ENCODE results near the gene NRIP1. TPM values are rescaled to one million over a fixed set of nuclear protein-coding genes. Genes with fewer than 3 reads are reported as not detected.

Gene NRIP1
- total RNA-seq, 1 experiment from 2014 or later = 14.6 TPM

DNA sequence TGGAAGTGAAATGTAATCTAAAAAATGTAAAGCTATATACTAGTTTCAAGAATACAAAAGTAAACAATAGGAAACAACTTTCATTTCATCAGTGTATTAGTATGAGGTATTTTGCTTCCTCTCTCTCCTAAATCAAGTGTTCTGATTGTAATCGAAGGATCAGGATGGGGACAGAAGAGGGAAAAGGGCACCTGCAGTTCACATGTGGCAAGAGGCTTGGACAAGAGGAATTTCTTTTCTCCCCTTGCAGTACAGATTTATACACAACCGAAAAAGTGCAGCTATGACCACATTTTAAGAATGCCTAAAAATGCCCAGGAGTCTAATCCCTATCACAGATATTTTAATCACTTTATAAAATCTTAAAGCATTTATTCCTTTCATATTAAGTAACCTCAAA lies 63.7 kb downstream of the NRIP1 start:
- Histone ChIP-seq H3K27ac (ENCODE audit: low read depth, low read length, poor library complexity, severe bottlenecking) (no peak overlapping the region), H3K27me3 (replicated peaks; ENCODE audit: insufficient read depth, low read depth, low read length, poor library complexity) (no peaks in the 10 kb centered on the region), H3K36me3 (ENCODE audit: insufficient read depth, low read length, poor library complexity, severe bottlenecking) (no peaks in the 10 kb centered on the region), H3K4me3 (ENCODE audit: low read depth, low read length, poor library complexity, severe bottlenecking) (no peak overlapping the region), H3K9me3 (ENCODE audit: low read depth, low read length, poor library complexity, severe bottlenecking) (no peaks in the 10 kb centered on the region), H3K4me1 (ENCODE audit: insufficient read depth, low read length, poor library complexity, severe bottlenecking) (no peaks in the 10 kb centered on the region)
- TF ChIP-seq, protein P1, sequence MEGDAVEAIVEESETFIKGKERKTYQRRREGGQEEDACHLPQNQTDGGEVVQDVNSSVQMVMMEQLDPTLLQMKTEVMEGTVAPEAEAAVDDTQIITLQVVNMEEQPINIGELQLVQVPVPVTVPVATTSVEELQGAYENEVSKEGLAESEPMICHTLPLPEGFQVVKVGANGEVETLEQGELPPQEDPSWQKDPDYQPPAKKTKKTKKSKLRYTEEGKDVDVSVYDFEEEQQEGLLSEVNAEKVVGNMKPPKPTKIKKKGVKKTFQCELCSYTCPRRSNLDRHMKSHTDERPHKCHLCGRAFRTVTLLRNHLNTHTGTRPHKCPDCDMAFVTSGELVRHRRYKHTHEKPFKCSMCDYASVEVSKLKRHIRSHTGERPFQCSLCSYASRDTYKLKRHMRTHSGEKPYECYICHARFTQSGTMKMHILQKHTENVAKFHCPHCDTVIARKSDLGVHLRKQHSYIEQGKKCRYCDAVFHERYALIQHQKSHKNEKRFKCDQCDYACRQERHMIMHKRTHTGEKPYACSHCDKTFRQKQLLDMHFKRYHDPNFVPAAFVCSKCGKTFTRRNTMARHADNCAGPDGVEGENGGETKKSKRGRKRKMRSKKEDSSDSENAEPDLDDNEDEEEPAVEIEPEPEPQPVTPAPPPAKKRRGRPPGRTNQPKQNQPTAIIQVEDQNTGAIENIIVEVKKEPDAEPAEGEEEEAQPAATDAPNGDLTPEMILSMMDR (conservative IDR thresholded peaks at IDR 0.05; ENCODE audit: low read depth, low read length) = no peak
- TF ChIP-seq EZH2 (IDR thresholded peaks at IDR 0.05; ENCODE audit: borderline replicate concordance, low read depth, low read length, poor library complexity, severe bottlenecking) = no peak
- no peak for DNase-seq (ENCODE audit: low spot score)
- ChIA-PET POLR2A (ENCODE audit: low non-redundant PET) (no interaction called here), CTCF (no interaction called here)
- intact Hi-C loops (cut with micrococcal nuclease; ENCODE audit: unreplicated experiment) = no loop called here
- BruUV-seq (replicated peaks) = no TSS peak

DNA sequence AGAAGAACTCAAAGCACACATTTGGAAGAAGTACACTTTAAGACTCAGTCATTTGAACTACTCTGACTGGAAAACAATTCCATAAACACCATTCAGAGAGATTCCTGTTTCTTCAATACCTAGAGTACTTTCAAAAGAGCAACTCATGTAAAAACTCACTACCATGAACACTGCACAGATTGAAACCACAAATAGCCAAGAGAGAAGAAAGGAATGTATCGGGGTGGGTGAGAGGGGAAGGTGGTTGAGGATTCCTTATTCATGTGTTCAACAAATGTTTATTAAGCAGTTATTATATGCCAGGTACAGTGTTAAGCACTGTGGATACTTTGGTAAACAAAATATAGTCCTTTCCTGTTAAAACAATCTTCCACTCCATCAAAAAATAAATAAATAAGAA lies 64.7 kb downstream of the NRIP1 start:
- POLR2A ChIA-PET (ENCODE audit: low non-redundant PET) = no interaction called here
- no peaks in the 10 kb centered on the region for H3K27me3 ChIP-seq (replicated peaks; ENCODE audit: insufficient read depth, low read depth, low read length, poor library complexity)
- H3K36me3 ChIP-seq (ENCODE audit: insufficient read depth, low read length, poor library complexity, severe bottlenecking) = no peaks in the 10 kb centered on the region
- no peaks in the 10 kb centered on the region for H3K9me3 ChIP-seq (ENCODE audit: low read depth, low read length, poor library complexity, severe bottlenecking)
- intact Hi-C loops (cut with micrococcal nuclease; ENCODE audit: unreplicated experiment) = no loop called here
- no peak overlapping the region for H3K27ac ChIP-seq (ENCODE audit: low read depth, low read length, poor library complexity, severe bottlenecking)
- no peak for DNase-seq (ENCODE audit: low spot score)
- TF ChIP-seq, protein P1 (conservative IDR thresholded peaks at IDR 0.05; ENCODE audit: low read depth, low read length) = no peak
- no peak for TF ChIP-seq EZH2 (IDR thresholded peaks at IDR 0.05; ENCODE audit: borderline replicate concordance, low read depth, low read length, poor library complexity, severe bottlenecking)
- H3K4me3 ChIP-seq (ENCODE audit: low read depth, low read length, poor library complexity, severe bottlenecking) = no peak overlapping the region
- CTCF ChIA-PET = no interaction called here
- no TSS peak for BruUV-seq (replicated peaks)
- H3K4me1 ChIP-seq (ENCODE audit: insufficient read depth, low read length, poor library complexity, severe bottlenecking) = no peaks in the 10 kb centered on the region

DNA sequence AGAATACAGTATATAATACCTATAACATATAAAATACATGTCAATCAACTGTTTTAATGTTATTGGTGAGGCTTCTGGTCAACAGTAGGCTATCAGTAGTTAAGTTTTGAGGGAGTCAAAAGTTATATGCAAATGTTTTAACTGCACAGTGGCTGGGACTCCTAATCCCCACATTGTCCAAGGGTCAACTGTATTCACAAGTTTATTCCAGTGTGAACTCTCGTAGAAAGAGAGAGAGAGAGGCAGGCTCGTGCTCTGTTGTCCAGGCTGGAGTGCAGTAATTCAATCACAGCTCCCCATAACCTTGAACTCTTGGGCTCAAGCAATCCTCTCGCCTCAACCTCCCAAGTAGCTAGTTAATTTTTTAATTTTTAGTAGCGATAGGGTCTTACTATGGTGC lies 66.0 kb downstream of the NRIP1 start:
- H3K4me1 ChIP-seq (ENCODE audit: insufficient read depth, low read length, poor library complexity, severe bottlenecking) = no peaks in the 10 kb centered on the region
- H3K4me3 ChIP-seq (ENCODE audit: low read depth, low read length, poor library complexity, severe bottlenecking) = no peak overlapping the region
- POLR2A ChIA-PET (ENCODE audit: low non-redundant PET) = no interaction called here
- no peaks in the 10 kb centered on the region for H3K27me3 ChIP-seq (replicated peaks; ENCODE audit: insufficient read depth, low read depth, low read length, poor library complexity)
- no peaks in the 10 kb centered on the region for H3K36me3 ChIP-seq (ENCODE audit: insufficient read depth, low read length, poor library complexity, severe bottlenecking)
- DNase-seq (ENCODE audit: low spot score) = no peak
- no peaks in the 10 kb centered on the region for H3K9me3 ChIP-seq (ENCODE audit: low read depth, low read length, poor library complexity, severe bottlenecking)
- BruUV-seq (replicated peaks) = no TSS peak
- no peak for TF ChIP-seq EZH2 (IDR thresholded peaks at IDR 0.05; ENCODE audit: borderline replicate concordance, low read depth, low read length, poor library complexity, severe bottlenecking)
- TF ChIP-seq, protein P1 (conservative IDR thresholded peaks at IDR 0.05; ENCODE audit: low read depth, low read length) = no peak
- no peak overlapping the region for H3K27ac ChIP-seq (ENCODE audit: low read depth, low read length, poor library complexity, severe bottlenecking)
- CTCF ChIA-PET = no interaction called here
- intact Hi-C loops (cut with micrococcal nuclease; ENCODE audit: unreplicated experiment) = no loop called here
